ENCODE results near the gene TEX50. TPM values are rescaled to one million over a fixed set of nuclear protein-coding genes. Genes with fewer than 3 reads are reported as not detected.
"Not testable (repeated sequence)": the region's sequence is repeated elsewhere in the genome, so short reads cannot be mapped to it uniquely, and the experiment has no call there.

Gene TEX50
- total RNA-seq, 1 experiment from 2014 or later = not detected

- not testable (repeated sequence) for H3K27me3 ChIP-seq (ENCODE audit: low read length); H3K4me1 ChIP-seq (ENCODE audit: low read length); H3K4me2 ChIP-seq (ENCODE audit: low read depth, low read length, poor library complexity, severe bottlenecking); H2AFZ ChIP-seq (ENCODE audit: low read length); H3K36me3 ChIP-seq (ENCODE audit: insufficient read depth, low read length); H3K4me3 ChIP-seq (ENCODE audit: low read length); H3K79me2 ChIP-seq (ENCODE audit: low read length); H4K20me1 ChIP-seq (ENCODE audit: insufficient read depth, low read depth, low read length); H3K9me3 ChIP-seq (ENCODE audit: low read length); H3K9ac ChIP-seq (ENCODE audit: low read length); H3K9me2 ChIP-seq (replicated peaks; ENCODE audit: insufficient read depth, low read length); DNase-seq; H3K27ac ChIP-seq (ENCODE audit: low read length)
These were observed 45.0 kb downstream of the TEX50 start for GRCh38 chr1:173680152-173680551.

- no peak overlapping the region for H3K9ac ChIP-seq (ENCODE audit: low read length)
- H3K9me3 ChIP-seq (ENCODE audit: low read length) = no peaks in the 10 kb centered on the region
- H4K20me1 ChIP-seq (ENCODE audit: insufficient read depth, low read depth, low read length) = no peaks in the 10 kb centered on the region
- H3K27me3 ChIP-seq (ENCODE audit: low read length) = no peaks in the 10 kb centered on the region
- H3K9me2 ChIP-seq (replicated peaks; ENCODE audit: insufficient read depth, low read length) = no peaks in the 10 kb centered on the region
- H3K4me2 ChIP-seq (ENCODE audit: low read depth, low read length, poor library complexity, severe bottlenecking) = no peak overlapping the region
- no peak overlapping the region for H2AFZ ChIP-seq (ENCODE audit: low read length)
- H3K36me3 ChIP-seq (ENCODE audit: insufficient read depth, low read length) = no peaks in the 10 kb centered on the region
- no peaks in the 10 kb centered on the region for H3K79me2 ChIP-seq (ENCODE audit: low read length)
- DNase-seq = no peak
- H3K4me1 ChIP-seq (ENCODE audit: low read length) = no peaks in the 10 kb centered on the region
- no peak overlapping the region for H3K27ac ChIP-seq (ENCODE audit: low read length)
- no peak overlapping the region for H3K4me3 ChIP-seq (ENCODE audit: low read length)
These were observed 47.0 kb downstream of the TEX50 start for GRCh38 chr1:173682184-173682583.

- not testable (repeated sequence) for H3K9me3 ChIP-seq (ENCODE audit: low read length); H3K27me3 ChIP-seq (ENCODE audit: low read length); H3K9me2 ChIP-seq (replicated peaks; ENCODE audit: insufficient read depth, low read length); H3K36me3 ChIP-seq (ENCODE audit: insufficient read depth, low read length); H3K9ac ChIP-seq (ENCODE audit: low read length); H3K4me3 ChIP-seq (ENCODE audit: low read length); H3K27ac ChIP-seq (ENCODE audit: low read length); H3K4me2 ChIP-seq (ENCODE audit: low read depth, low read length, poor library complexity, severe bottlenecking); DNase-seq; H2AFZ ChIP-seq (ENCODE audit: low read length); H3K4me1 ChIP-seq (ENCODE audit: low read length); H3K79me2 ChIP-seq (ENCODE audit: low read length); H4K20me1 ChIP-seq (ENCODE audit: insufficient read depth, low read depth, low read length)
These were observed 48.7 kb downstream of the TEX50 start for GRCh38 chr1:173683838-173684237.

GRCh38 chr1:173685121-173685520 lies 50.0 kb downstream of the TEX50 start:
- not testable (repeated sequence) for H3K9me3 ChIP-seq (ENCODE audit: low read length); H2AFZ ChIP-seq (ENCODE audit: low read length); H3K4me2 ChIP-seq (ENCODE audit: low read depth, low read length, poor library complexity, severe bottlenecking); H3K9ac ChIP-seq (ENCODE audit: low read length); H3K27me3 ChIP-seq (ENCODE audit: low read length); H3K36me3 ChIP-seq (ENCODE audit: insufficient read depth, low read length); DNase-seq; H3K79me2 ChIP-seq (ENCODE audit: low read length); H3K4me3 ChIP-seq (ENCODE audit: low read length); H4K20me1 ChIP-seq (ENCODE audit: insufficient read depth, low read depth, low read length); H3K4me1 ChIP-seq (ENCODE audit: low read length); H3K9me2 ChIP-seq (replicated peaks; ENCODE audit: insufficient read depth, low read length); H3K27ac ChIP-seq (ENCODE audit: low read length)

Other genes starting within 250 kb of the TEX50 start
- gene PRDX6, start 158.0 kb upstream of the TEX50 start, total RNA-seq (2014; rRNA removed; shearing (Covaris generic); ENCODE audit: low replicate concordance) = 107 and 232 TPM in 2 replicates
- gene SLC9C2, start 32.3 kb upstream of the TEX50 start, total RNA-seq (2014; rRNA removed; shearing (Covaris generic); ENCODE audit: low replicate concordance) = not detected in 2 replicates
- not detected in 2 replicates for gene ANKRD45, start 34.5 kb downstream of the TEX50 start, total RNA-seq (2014; rRNA removed; shearing (Covaris generic); ENCODE audit: low replicate concordance)
- 17.0 and 28.4 TPM in 2 replicates for gene KLHL20, start 79.6 kb downstream of the TEX50 start, total RNA-seq (2014; rRNA removed; shearing (Covaris generic); ENCODE audit: low replicate concordance)
- 23.4 and 39.3 TPM in 2 replicates for gene DARS2, start 189.3 kb downstream of the TEX50 start, total RNA-seq (2014; rRNA removed; shearing (Covaris generic); ENCODE audit: low replicate concordance)
- gene CENPL, start 189.5 kb downstream of the TEX50 start, total RNA-seq (2014; rRNA removed; shearing (Covaris generic); ENCODE audit: low replicate concordance) = 15.5 and 29.3 TPM in 2 replicates
- 636 and 838 TPM in 2 replicates for gene GAS5, start 232.7 kb downstream of the TEX50 start, total RNA-seq (2014; rRNA removed; shearing (Covaris generic); ENCODE audit: low replicate concordance)
- 9.7 and 15.8 TPM in 2 replicates for gene ZBTB37, start 233.0 kb downstream of the TEX50 start, total RNA-seq (2014; rRNA removed; shearing (Covaris generic); ENCODE audit: low replicate concordance)

Measured in Karpas-422 (cell line).